Stimulated activated naive CD8-positive, alpha-beta T cell treated with anti-CD3 and anti-CD28 coated beads, Interleukin-15, amount 100 ng/mL, for 72 hours (primary cell): ENCODE data around the gene OR4F6.

Experiments
- ATAC-seq: fragments of 150-1000 bp; cut with Tn5 transposase; 2 replicates; pipeline ENCODE4 v1.10.0; 2021; ENCODE audit warnings: mild to moderate bottlenecking, moderate library complexity
- DNase-seq, 2 donors: peaks; one replicate each; pipeline ENCODE4 v3.0.0; 2021 to 2022
- H3K27ac Mint-ChIP-seq, 2 donors: one replicate each; pipeline ENCODE4 v1.8.0; 2022; ENCODE audit warnings: mild to moderate bottlenecking in 2 of 2, mixed read lengths in 2 of 2, moderate library complexity in 2 of 2
- H3K27me3 Mint-ChIP-seq: one replicate; pipeline ENCODE4 v1.8.0; 2022; ENCODE audit warnings: mixed read lengths
- H3K4me1 Mint-ChIP-seq: one replicate; pipeline ENCODE4 v1.8.0; 2022; ENCODE audit warnings: mild to moderate bottlenecking, mixed read lengths
- H3K4me3 Mint-ChIP-seq, 2 donors: one replicate each; pipeline ENCODE4 v1.8.0; 2022; ENCODE audit warnings: mild to moderate bottlenecking in 2 of 2, mixed read lengths in 2 of 2, moderate library complexity in 1 of 2
- H3K9me3 Mint-ChIP-seq, 2 donors: one replicate each; pipeline ENCODE4 v1.8.0; 2022; ENCODE audit warnings: mixed read lengths in 2 of 2

OR4F6 gene

DNA sequence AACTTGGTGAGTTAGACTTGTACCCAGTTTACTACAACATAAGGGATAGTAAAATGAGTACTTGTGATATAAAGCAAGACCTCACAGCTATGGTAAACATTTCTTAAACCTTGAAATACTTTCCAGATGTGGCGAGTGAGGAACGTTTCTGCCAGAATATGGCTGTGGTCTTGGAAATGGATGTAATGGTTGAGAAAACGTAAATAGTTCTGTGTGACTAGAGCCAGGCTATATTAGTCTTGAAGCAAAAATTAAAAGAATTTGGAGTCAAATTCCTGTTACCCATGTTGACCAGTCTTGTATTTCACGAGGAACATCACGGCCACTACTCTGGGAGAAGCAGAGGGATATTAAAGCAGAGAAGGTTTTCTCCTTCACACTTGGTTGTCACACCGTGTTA is 23.9 kb downstream of the OR4F6 start:
- ATAC-seq (no peak), DNase-seq (no peak)
- H3K9me3 Mint-ChIP-seq, result no peaks in the 10 kb centered on the region
- no peak overlapping the region for H3K4me3 Mint-ChIP-seq
- no peak overlapping the region for H3K27ac Mint-ChIP-seq
- peaks cover 48% of the 10 kb centered on the region for H3K27me3 Mint-ChIP-seq
- H3K4me1 Mint-ChIP-seq, result no peaks in the 10 kb centered on the region

- H3K27me3 Mint-ChIP-seq, result peaks cover 34% of the 10 kb centered on the region
- ATAC-seq (no peak), DNase-seq (no peak)
- H3K27ac Mint-ChIP-seq, result no peak overlapping the region
- H3K9me3 Mint-ChIP-seq, result no peaks in the 10 kb centered on the region
- H3K4me3 Mint-ChIP-seq, result no peak overlapping the region
- no peaks in the 10 kb centered on the region for H3K4me1 Mint-ChIP-seq
Measured at GRCh38 chr15:101828774-101829173, 25.5 kb downstream of the OR4F6 start.

- Mint-ChIP-seq H3K4me1 (no peaks in the 10 kb centered on the region), H3K27me3 (peaks cover 35% of the 10 kb centered on the region), H3K9me3 (no peaks in the 10 kb centered on the region), H3K4me3 (no peak overlapping the region), H3K27ac (no peak overlapping the region)
- DNase-seq (no peak), ATAC-seq (no peak)
Measured at GRCh38 chr15:101841656-101842055, 38.3 kb downstream of the OR4F6 start.

GRCh38 chr15:101844916-101845315 is 41.6 kb downstream of the OR4F6 start:
- Mint-ChIP-seq H3K27ac (no peak overlapping the region), H3K4me1 (no peaks in the 10 kb centered on the region), H3K27me3 (peaks cover 48% of the 10 kb centered on the region), H3K9me3 (no peaks in the 10 kb centered on the region), H3K4me3 (no peak overlapping the region)
- no peak for DNase-seq
- ATAC-seq, result no peak

GRCh38 chr15:101852356-101852755 is 49.0 kb downstream of the OR4F6 start:
- Mint-ChIP-seq H3K27ac (no peak overlapping the region), H3K4me3 (no peak overlapping the region), H3K4me1 (no peaks in the 10 kb centered on the region), H3K27me3 (peaks cover 38% of the 10 kb centered on the region), H3K9me3 (no peaks in the 10 kb centered on the region)
- DNase-seq (no peak), ATAC-seq (no peak)
